H9 (cell line): Measurements from ENCODE around the gene RITA1. TPM values are rescaled to one million over a fixed set of nuclear protein-coding genes. Genes with fewer than 3 reads are reported as not detected.

Experiments used
- DNase-seq: peaks from one replicate; pipeline ENCODE4 v3.0.0-alpha.2; 2017
- H2AFZ ChIP-seq: one replicate; pipeline ENCODE4 v1.6.1; 2013; ENCODE audit warnings: mild to moderate bottlenecking, low read length, control low read depth, moderate library complexity
- H2AK5ac ChIP-seq: 2 replicates; pipeline ENCODE4 v1.6.1; 2013; ENCODE audit warnings: low read length, control low read depth, mixed read lengths; ENCODE audit not compliant: insufficient read length
- H2BK120ac ChIP-seq: one replicate; pipeline ENCODE4 v1.6.1; 2013; ENCODE audit warnings: low read depth, mild to moderate bottlenecking, low read length, control low read depth, inconsistent platforms; ENCODE audit not compliant: poor library complexity, severe bottlenecking
- H2BK12ac ChIP-seq: 2 replicates; pipeline ENCODE4 v1.6.1; 2013; ENCODE audit warnings: low read length, control low read depth, mixed read lengths, low read depth; ENCODE audit not compliant: insufficient read length
- H2BK15ac ChIP-seq: 2 replicates; pipeline ENCODE4 v1.6.1; 2013; ENCODE audit warnings: low read depth, low read length, control low read depth
- H2BK20ac ChIP-seq: one replicate; pipeline ENCODE4 v1.6.1; 2013; ENCODE audit warnings: low read depth, mild to moderate bottlenecking, low read length, control low read depth, inconsistent platforms; ENCODE audit not compliant: poor library complexity, severe bottlenecking
- H2BK5ac ChIP-seq: 2 replicates; pipeline ENCODE4 v1.6.1; 2013; ENCODE audit warnings: low read length, control low read depth, mixed read lengths; ENCODE audit not compliant: insufficient read length
- H3K14ac ChIP-seq: 2 replicates; pipeline ENCODE4 v1.6.1; 2013; ENCODE audit warnings: low read length, control low read depth; ENCODE audit not compliant: insufficient read depth
- H3K18ac ChIP-seq: 2 replicates; pipeline ENCODE4 v1.6.1; 2013; ENCODE audit warnings: low read depth, mild to moderate bottlenecking, mixed read lengths, low read length, control low read depth; ENCODE audit not compliant: insufficient read length
- H3K23ac ChIP-seq: 2 replicates; pipeline ENCODE4 v1.6.1; 2013; ENCODE audit warnings: low read length, control low read depth, mixed read lengths, low read depth; ENCODE audit not compliant: insufficient read length
- H3K23me2 ChIP-seq: 2 replicates; pipeline ENCODE4 v1.6.1; 2013; ENCODE audit warnings: low read depth, mild to moderate bottlenecking, mixed read lengths, low read length, control low read depth; ENCODE audit not compliant: insufficient read length, poor library complexity, severe bottlenecking
- H3K27ac ChIP-seq: 2 replicates; pipeline ENCODE4 v1.5.1; 2013; ENCODE audit warnings: low read length, control low read depth, mixed read lengths, low read depth; ENCODE audit not compliant: insufficient read length
- H3K27me3 ChIP-seq: 2 replicates; pipeline ENCODE4 v1.6.1; 2013; ENCODE audit warnings: low read length, control low read depth, inconsistent platforms; ENCODE audit not compliant: insufficient read depth
- H3K4ac ChIP-seq: 2 replicates; pipeline ENCODE4 v1.6.1; 2013; ENCODE audit warnings: low read depth, mild to moderate bottlenecking, control low read depth, inconsistent platforms, low read length, moderate library complexity
- H3K4me1 ChIP-seq: 2 replicates; pipeline ENCODE4 v1.6.1; 2013; ENCODE audit warnings: low read length, control low read depth, inconsistent platforms; ENCODE audit not compliant: insufficient read depth
- H3K4me2 ChIP-seq: 2 replicates; pipeline ENCODE4 v1.6.1; 2013; ENCODE audit warnings: low read length, control low read depth, mixed read lengths; ENCODE audit not compliant: insufficient read length, insufficient read depth
- H3K56ac ChIP-seq: 2 replicates; pipeline ENCODE4 v1.6.1; 2013; ENCODE audit warnings: low read depth, mild to moderate bottlenecking, mixed read lengths, low read length, control low read depth; ENCODE audit not compliant: insufficient read length
- H3K79me1 ChIP-seq: 2 replicates; pipeline ENCODE4 v1.6.1; 2013; ENCODE audit warnings: low read depth, mild to moderate bottlenecking, moderate library complexity, low read length, control low read depth, inconsistent platforms; ENCODE audit not compliant: insufficient read depth, poor library complexity, severe bottlenecking
- H3K79me2 ChIP-seq: 2 replicates; pipeline ENCODE4 v1.6.1; 2013; ENCODE audit warnings: low read length, control low read depth, inconsistent platforms; ENCODE audit not compliant: insufficient read depth
- H3K9ac ChIP-seq: 2 replicates; pipeline ENCODE4 v1.6.1; 2013; ENCODE audit warnings: low read length, control low read depth, mixed read lengths; ENCODE audit not compliant: insufficient read length; ENCODE audit errors: extremely low read depth
- H3K9me3 ChIP-seq: one replicate; pipeline ENCODE4 v1.6.1; 2013; ENCODE audit warnings: low read depth, low read length, inconsistent platforms; ENCODE audit not compliant: control insufficient read depth
- H3T11ph ChIP-seq: one replicate; pipeline ENCODE4 v1.6.1; 2013; ENCODE audit warnings: mild to moderate bottlenecking, low read length, control low read depth, inconsistent platforms
- H4K20me1 ChIP-seq: one replicate; pipeline ENCODE4 v1.6.1; 2013; ENCODE audit not compliant: control insufficient read depth, insufficient read length, insufficient read depth
- H4K5ac ChIP-seq: 2 replicates; pipeline ENCODE4 v1.6.1; 2013; ENCODE audit warnings: low read depth, mild to moderate bottlenecking, mixed read lengths, low read length, control low read depth; ENCODE audit not compliant: insufficient read length
- H4K8ac ChIP-seq: replicated peaks from 2 replicates; pipeline ENCODE4 v1.6.1; 2013; ENCODE audit warnings: low read length, control low read depth, mixed read lengths, low read depth; ENCODE audit not compliant: insufficient read length
- H4K91ac ChIP-seq: 2 replicates; pipeline ENCODE4 v1.6.1; 2013; ENCODE audit warnings: low read depth, mild to moderate bottlenecking, moderate library complexity, mixed read lengths, low read length, control low read depth; ENCODE audit not compliant: insufficient read length
- H3K27ac Mint-ChIP-seq, 3 experiments: 2 replicates in 2 of 3; 3 replicates in 1 of 3; pipeline ENCODE4 v1.8.0; 2020 to 2021; ENCODE audit warnings: mixed read lengths in 3 of 3, mild to moderate bottlenecking in 1 of 3, moderate library complexity in 1 of 3
- H3K27me3 Mint-ChIP-seq: 2 replicates; pipeline ENCODE4 v1.8.0; 2021; ENCODE audit warnings: low read depth, mild to moderate bottlenecking, moderate library complexity, mixed read lengths
- H3K36me3 Mint-ChIP-seq, 3 experiments: 2 replicates in 2 of 3; 3 replicates in 1 of 3; pipeline ENCODE4 v1.8.0; 2020 to 2021; ENCODE audit warnings: low read depth in 3 of 3, mixed read lengths in 3 of 3; ENCODE audit not compliant: insufficient read depth in 1 of 3
- H3K4me1 Mint-ChIP-seq, 2 experiments: 2 replicates each; pipeline ENCODE4 v1.8.0; 2020; ENCODE audit warnings: mixed read lengths in 2 of 2
- H3K4me3 Mint-ChIP-seq, 2 experiments: 2 replicates in 1 of 2; 3 replicates in 1 of 2; pipeline ENCODE4 v1.8.0; 2020 to 2021; ENCODE audit warnings: mild to moderate bottlenecking in 2 of 2, mixed read lengths in 2 of 2, moderate library complexity in 1 of 2
- H3K9me3 Mint-ChIP-seq, 2 experiments: 2 replicates in 1 of 2; 3 replicates in 1 of 2; pipeline ENCODE4 v1.8.0; 2020; ENCODE audit warnings: mild to moderate bottlenecking in 2 of 2, mixed read lengths in 2 of 2, moderate library complexity in 1 of 2
- WGBS: extraction: QIAGEN DNeasy Blood & Tissue Kit; methylation state at CpG from one replicate; pipeline ENCODE4 v1.1.7; 2013; ENCODE audit warnings: missing lambda C conversion rate, low lambda C conversion rate, mixed read lengths; ENCODE audit not compliant: insufficient read length; ENCODE audit errors: extremely low coverage; 5-methylcytosine and 5-hydroxymethylcytosine counted together
- total RNA-seq: library from RNA; stranded (reverse); gene quantifications from 2 replicates; pipeline ENCODE4 v1.2.1, GENCODE V29; 2021
- TF ChIP-seq, protein P1 (sequence below): fragments of 200-600 bp; sonication (generic); conservative IDR thresholded peaks from 3 replicates; pipeline ENCODE4 v1.8.0; 2021; ENCODE audit warnings: antibody characterized with exemption, mild to moderate bottlenecking

Gene RITA1
- total RNA-seq, 1 experiment from 2014 or later = 26.1 TPM

DNA sequence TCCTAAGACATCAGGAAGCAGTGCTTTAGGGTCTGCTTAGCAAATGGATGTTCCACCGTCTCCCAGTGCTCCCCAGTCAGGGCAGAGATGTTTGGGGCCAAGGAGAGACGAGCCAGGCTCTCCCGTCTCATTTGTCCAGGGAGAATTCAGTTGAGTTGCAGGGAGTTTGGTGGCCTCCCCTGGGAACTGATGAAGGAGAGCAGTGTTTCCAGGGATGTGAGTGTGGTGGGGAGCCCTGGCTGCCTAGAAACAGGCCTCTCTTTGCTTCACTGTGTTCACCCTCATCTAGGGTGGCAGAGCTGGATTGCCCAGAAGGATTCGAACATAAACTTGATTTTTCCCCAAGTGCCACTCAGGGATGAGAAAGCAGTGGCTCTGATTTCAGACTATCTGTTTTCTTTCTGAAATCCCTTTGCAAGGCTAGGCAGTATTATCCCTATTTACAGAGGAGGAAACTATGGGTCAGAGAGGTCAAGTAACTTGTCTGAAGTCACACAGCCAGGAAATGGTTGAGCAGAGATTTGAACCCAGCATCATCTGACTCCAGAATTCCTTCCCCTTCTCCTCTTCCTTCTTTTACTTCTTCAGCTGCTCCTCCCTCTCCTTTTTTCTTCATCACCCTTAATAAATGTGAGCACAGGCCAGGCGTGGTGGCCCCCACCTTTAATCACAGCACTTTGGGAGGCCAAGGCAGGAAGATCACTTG, 42.3 kb downstream of the RITA1 start:
- Histone ChIP-seq H3K4me1 (peaks cover 5% of the 10 kb centered on the region; the same call in 1 of the 2 replicates), H3K4me2 (no peak overlapping the region), H3K23ac (no peak overlapping the region), H4K20me1 (no peaks in the 10 kb centered on the region), H4K8ac (no peak overlapping the region), H2BK120ac (no peak overlapping the region), H3K79me1 (no peaks in the 10 kb centered on the region), H3K4ac (no peak overlapping the region), H3K27ac (no peak overlapping the region), H3K9ac (no peak overlapping the region), H3K9me3 (no peaks in the 10 kb centered on the region), H2BK12ac (no peak overlapping the region), H2BK20ac (no peak overlapping the region), H3K18ac (no peak overlapping the region), H2AK5ac (no peak overlapping the region), H2BK5ac (no peak overlapping the region), H3K56ac (no peak overlapping the region), H3K27me3 (no peaks in the 10 kb centered on the region), H4K5ac (no peak overlapping the region), H2BK15ac (no peak overlapping the region), H4K91ac (no peak overlapping the region), H3K79me2 (peaks cover 1% of the 10 kb centered on the region; the same call in 1 of the 2 replicates), H3K23me2 (no peaks in the 10 kb centered on the region), H3K14ac (no peak overlapping the region), H3T11ph (no peak overlapping the region), H2AFZ (no peak overlapping the region)
- Mint-ChIP-seq H3K9me3 (peaks cover 0 to 3% of the 10 kb centered on the region in 2 experiments; a peak in 1 of 5 replicates), H3K4me3 (no peak overlapping the region), H3K4me1 (peaks cover 19 to 22% of the 10 kb centered on the region in 2 experiments), H3K27me3 (no peaks in the 10 kb centered on the region), H3K36me3 (peaks cover 27 to 38% (median 28%) of the 10 kb centered on the region in 3 experiments), H3K27ac (peak overlapping the region; percentile 40 to 68 (median 53); a peak in 3 of 7 replicates)
- TF ChIP-seq, protein P1, sequence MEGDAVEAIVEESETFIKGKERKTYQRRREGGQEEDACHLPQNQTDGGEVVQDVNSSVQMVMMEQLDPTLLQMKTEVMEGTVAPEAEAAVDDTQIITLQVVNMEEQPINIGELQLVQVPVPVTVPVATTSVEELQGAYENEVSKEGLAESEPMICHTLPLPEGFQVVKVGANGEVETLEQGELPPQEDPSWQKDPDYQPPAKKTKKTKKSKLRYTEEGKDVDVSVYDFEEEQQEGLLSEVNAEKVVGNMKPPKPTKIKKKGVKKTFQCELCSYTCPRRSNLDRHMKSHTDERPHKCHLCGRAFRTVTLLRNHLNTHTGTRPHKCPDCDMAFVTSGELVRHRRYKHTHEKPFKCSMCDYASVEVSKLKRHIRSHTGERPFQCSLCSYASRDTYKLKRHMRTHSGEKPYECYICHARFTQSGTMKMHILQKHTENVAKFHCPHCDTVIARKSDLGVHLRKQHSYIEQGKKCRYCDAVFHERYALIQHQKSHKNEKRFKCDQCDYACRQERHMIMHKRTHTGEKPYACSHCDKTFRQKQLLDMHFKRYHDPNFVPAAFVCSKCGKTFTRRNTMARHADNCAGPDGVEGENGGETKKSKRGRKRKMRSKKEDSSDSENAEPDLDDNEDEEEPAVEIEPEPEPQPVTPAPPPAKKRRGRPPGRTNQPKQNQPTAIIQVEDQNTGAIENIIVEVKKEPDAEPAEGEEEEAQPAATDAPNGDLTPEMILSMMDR = no peak
- no CpG with 5 or more reads among the region's 5 CpGs for WGBS
- no peak for DNase-seq
